Kidney glomerular epithelial cell (primary cell): ENCODE results near the gene C18orf32.
"Not testable (repeated sequence)": the region's sequence is repeated elsewhere in the genome, so short reads cannot be mapped to it uniquely, and the experiment has no call there.

Source experiments
- DNase-seq: peaks from one replicate; lab custom pipeline; 2025; lab: John Stamatoyannopoulos, UW

The C18orf32 gene

DNA sequence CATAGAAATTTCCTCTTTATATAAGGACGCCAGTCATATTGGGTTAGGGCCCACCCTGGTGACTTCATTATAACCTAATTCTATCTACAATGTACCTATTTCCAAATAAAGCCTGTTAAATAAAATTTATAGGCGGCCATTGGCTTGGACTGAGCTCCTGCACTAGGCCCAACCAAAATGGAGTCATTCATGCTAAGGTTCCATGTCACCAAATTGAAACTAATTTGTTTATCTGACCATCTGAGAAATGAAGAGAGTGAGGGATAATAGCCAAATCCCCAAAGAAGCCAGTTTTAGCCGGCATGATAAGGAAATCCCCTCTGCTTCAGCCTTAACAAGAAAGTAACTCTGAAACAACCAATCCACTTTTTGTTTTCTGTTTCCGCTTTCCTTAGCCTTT is 19.4 kb downstream of the C18orf32 start:
- no peak for DNase-seq

DNA sequence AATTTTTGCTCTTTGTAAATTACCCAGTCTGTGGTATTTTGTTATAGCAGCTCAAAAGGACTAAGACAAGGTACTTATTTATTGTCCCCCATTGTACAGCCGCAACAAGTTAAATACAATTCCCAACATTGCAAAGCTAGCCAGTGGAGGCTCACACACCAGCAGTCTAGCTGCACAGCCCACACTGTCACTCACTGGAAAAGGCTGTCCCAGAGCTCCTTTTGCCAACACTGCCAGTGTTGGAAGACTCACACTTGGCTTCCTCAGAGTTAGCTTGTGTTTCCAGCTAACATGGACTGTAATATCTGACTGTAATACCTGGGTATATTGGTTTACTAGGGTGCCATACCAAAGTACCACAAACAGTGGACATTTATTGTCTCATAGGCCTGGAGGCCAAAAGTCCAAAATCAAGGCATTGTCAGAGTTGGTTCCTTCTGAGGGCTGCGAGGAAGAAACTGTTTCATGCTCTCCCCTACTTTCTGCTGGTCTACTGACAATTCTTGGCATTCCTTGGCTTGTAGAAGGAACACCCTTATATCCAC is 19.9 kb downstream of the C18orf32 start:
- DNase-seq, result no peak

DNA sequence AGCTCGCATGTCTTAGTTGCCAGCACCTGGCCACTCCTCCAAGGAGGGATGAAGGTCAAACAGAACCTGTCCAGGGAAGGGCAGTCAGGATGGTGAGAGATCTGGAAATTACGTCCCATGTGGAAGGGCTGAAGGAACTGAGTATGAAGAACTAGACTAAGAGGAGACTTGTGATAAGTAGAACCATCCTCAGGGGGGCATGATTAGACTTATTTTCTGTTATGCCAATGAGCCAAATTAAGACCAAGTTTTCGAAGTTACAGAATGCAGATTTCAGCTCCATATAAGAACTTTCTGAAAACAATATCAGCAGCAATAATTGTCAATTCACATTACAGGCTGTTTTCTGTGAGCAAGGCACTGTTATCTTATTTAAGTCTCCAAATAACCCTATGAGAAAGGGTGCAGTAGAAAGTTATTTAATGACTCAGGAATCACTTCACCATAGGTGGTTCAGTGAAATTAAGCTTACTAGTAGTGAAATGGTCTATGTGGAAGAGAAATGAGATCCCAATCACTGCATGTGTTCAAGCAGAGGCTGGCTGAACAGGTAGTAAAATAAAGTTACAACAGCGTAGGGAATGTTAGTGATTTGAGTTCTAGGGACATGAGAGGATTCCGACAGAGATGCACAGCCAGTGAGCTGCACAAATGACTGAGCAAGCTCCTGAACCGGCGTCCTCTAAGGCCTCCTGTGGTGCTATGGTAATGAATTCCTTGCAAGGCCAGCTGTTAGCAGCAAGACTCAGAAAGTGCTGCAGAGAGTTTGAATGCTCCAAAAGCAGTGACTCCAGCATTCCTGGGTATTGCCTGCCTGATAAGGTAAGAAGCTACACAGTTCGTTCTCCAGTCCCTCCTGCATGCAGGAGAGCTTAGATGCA is 22.1 kb downstream of the C18orf32 start:
- DNase-seq, result no peak

DNA sequence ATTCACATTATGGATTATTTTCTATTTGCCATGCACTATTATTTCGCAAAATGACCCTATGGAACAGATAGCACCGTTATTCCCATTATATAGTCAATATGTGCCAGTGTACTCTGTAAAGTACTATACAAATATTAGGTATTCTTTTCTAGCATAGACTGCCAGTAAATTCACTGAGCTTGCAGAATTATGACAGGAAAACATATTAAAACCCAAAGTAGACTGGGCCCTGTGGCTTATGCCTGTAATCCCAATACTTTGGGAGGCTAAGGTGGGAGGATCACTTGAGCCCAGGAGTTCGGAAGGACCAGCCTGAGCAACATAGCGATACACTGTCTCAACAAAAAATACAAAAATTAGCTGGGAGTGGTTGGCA is 25.4 kb downstream of the C18orf32 start:
- DNase-seq, result no peak

DNA sequence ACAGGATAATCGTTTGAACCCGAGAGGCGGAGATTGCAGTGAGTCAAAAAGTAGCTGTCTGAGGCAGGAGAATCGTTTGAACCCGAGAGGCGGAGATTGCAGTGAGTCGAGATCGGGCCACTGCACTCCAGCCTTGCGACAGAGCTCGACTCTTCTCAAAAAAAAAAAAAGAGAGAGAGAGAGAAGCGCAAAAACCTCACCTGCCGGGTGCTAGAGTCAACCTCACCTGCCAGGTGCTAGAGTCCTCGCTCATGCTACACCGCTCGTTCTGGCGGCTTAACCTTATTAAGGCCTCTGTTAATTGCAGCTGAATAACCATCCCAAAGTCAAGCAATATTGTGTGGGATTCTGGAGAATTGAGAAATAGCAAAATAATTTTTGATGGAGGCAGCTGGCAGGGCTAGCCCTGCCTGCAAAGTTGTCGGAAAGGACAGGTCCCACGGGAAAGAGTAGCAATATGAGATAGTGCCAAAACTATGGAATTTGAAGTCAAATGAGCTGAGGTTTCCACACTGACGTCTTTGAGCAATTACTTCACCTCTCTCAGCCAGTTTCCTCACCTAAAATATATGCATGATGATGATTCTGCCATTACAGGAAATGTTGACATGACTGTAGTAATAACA is 25.9 kb downstream of the C18orf32 start:
- no peak for DNase-seq

DNA sequence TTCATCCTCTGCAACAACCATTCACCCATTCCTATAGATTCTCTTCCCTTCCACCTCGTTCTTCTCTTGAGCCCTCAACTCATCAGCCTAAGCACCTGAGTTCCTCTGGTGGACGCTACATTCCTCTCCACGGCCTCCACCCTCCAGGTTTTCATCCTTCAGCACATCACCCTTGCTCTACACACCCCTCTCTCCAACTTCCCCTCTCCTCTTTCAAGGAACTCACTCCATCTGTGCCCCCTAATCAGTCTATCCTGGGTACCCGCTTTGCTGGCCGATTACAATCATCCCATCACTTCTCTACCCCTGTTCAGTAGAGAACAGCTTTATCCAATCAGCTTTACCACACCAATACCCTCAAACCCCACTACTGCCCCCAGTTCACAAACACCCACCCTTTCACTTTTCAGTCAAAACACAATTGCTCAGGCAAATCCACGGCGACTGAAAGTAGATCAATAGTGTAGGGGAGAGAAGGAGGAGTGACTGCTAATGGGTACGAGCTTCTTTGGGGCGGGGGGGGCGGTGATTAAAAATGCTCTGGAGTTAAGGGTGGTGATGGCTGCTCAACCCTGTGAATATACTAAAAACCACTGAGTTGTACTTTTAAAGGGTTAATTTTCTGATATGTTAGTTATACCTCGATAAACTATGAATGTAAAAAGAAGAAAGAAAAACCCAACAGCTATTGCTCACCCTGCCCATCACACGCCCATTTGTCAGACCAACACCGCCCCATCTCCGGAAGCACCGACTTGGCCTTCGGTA is 27.4 kb downstream of the C18orf32 start:
- peak; percentile 21 for DNase-seq

DNA sequence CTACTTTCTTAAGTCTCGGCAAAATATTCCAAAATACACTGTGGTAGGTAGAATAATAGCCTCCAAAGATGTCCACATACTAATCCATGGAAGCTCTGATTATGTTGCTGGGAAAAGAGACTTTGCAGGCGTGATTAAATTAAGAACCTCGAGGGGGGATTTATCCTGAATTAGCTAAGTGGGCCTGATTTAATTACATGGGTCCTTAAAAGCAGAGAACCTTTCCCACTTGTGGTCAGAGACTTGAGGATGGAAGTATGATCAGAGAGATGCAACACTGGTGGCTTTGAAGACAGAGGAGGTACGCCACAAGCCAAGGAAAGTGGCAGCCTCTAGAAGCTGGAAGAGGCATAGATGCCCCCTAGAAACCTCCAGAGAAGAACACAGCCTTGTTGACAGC is 29.4 kb downstream of the C18orf32 start:
- DNase-seq, result no peak

DNA sequence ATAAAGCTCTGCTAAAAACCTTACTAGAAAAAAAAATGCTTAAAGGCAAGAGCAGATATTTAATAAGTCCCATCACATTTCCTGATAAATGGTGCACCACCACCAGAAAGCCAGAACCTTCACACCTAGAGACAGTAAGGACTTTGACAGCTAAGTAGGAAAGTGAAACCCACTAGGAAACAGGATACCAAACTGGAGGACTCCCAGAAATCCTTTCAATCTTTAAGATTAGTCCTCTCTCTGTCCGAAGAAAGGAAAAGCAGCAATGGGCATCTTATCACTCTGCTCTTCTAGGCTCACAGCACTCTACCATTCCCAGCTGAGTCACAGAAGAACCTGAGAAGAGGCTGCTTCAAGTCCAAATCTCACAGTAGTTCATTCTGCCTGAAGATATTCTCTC is 30.2 kb downstream of the C18orf32 start:
- DNase-seq, result no peak

DNA sequence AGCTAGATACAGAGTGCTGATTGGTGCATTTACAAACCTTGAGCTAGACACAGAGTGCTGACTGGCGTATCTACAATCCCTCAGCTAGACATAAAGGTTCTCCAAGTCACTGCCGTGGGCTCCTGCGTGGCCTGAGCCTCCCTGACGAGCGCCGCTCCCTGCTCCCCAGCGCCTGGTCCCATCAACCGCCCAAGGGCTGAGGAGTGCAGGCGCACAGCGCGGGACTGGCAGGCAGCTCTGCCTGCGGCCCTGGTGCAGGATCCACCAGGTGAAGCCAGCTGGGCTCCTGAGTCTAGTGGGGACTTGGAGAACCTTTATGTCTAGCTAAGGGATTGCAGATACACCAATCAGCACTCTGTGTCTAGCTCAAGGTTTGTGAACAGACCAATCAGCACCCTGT is 34.5 kb downstream of the C18orf32 start:
- DNase-seq, result not testable (repeated sequence)

DNA sequence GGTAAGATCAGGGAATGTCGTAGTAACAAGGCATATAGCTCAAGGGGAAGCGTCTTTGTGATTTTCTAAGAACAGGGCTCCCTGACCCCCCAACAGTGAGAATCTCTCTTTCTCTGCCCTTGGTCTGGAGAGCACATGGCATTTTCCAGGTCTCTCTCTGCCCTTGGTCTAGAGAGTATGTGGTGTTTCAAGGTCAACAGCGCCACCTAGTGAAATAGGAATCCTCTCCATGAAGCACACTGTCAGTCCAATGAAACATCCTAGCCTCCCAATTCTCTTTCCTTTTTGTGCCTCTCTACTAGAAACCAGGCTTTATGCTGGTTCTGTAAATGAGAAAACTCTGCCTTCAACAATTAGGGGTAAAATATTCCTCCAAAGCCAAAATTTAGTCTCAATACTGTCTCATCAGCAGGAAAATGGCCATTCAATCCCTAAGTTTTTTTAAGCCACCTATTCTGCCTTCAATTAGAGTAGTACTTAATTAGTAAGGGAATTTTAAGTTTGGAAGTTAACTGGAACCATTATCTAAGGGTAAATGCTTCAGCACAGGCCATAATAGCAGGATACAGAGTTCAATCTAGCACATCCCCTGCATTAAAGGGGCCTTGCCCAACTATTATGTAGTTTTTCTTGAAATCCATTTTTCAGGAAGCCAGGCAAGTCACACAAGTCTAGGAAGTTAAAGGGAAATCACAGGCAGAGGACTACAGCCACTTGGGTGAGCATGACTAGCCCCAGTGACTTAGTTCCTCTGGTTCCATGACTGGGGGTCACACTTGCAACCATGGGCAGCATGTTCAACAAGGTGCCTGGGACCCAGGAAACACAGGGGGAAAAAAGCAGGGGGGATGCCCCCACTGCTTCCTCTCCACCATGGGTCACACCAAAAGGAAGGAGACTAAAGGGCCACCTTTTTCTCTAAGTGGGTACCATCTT is 39.0 kb downstream of the C18orf32 start:
- no peak for DNase-seq

DNA sequence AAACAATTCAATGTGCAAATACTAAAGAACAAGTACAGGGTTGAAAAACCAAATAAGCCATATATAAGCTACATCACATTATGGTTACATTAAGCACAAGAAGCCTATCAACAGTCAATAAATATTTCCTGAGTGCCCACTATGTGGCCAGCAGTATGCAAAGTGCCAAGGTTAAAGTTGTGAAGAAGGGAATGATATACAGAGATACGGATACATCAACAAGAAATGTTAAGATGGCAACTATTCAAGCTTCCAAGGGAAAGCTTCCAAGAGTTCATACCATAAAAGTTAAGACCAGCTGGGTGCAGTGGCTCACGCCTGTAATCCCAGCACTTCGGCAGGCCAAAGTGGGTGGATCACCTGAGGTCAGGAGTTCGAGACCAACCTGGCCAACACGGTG is 40.6 kb downstream of the C18orf32 start:
- no peak for DNase-seq

DNA sequence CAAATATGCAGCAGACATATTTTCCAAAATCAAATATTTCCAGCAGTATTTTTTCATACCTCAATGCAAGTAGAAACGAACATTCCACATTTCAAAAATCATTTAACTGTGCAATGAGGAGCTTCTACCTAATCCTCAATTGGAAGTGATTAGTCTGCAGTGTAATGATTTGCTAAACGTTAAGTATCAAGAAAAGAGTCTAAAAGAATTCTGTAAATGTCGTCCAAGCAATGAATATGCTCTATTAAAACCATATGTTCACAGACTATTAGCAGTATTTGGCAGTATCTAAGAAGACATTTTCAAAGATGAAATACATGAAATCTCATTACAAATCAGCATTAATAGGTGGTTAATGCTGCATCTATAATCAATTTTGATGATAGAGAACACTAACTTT is 42.5 kb downstream of the C18orf32 start:
- DNase-seq, result no peak

DNA sequence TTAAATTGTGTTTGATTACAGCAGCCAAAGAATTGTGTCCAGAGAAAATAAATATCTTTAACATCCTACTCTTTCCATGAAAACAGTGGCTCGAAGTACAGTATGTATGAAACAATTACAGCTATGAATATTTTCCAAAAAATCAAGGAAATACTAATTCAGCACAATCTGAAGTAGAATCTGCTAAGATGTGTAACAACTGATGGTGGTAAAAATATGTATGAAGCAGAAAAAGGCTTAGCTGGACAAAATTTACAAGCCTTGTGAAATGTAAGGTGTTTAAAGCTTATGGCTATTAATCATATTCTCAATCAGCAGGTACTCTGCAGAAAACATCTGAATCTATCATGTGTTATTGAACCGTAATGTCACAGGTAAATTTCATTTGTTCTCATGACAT is 43.2 kb downstream of the C18orf32 start:
- no peak for DNase-seq

DNA sequence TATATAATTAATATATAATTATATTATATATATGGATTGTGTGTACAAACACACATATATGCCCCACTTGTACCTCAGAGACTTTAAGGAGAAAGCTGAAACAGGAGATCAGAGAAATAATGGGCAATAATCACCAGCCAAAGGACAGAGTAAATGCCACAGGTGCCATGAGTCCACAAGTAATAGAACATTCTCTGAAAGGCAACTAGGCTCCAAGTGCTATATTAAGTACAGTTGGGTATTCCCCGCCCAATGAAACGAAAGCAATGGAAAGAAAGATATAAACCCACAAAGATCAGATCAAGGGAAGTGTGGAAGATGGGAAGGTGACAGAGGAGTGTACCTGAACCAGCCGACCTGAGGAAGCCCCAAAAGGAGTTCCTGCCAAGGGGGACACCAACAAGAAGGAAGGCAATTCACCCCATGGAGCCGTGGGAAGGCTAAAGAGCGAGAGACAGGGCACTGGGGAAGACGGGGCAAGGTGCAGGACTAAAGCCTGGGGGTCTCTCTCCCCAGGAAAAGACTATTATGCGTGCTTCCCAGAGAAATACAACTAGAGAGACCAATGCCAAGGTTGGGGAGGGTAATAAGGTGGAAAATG is 45.6 kb downstream of the C18orf32 start:
- no peak for DNase-seq

DNA sequence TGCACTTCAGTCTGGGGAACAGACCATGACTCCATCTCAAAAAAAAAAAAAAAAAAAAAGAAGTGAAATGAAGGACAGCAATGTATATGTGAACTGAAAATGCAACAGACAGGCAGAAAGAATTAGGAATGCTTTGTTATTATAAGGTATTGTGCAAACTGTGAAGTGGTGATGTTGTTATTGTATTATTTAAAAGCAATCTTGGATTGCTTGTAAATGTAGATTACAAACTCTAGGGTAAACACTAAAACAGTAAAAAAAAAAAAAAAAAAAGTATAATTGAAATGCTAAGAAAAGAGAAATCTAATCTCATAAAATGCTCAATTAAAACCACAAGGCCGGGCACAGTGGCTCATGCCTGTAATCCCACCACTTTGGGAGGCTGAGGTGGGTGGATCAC is 51.9 kb downstream of the C18orf32 start:
- DNase-seq, result no peak

DNA sequence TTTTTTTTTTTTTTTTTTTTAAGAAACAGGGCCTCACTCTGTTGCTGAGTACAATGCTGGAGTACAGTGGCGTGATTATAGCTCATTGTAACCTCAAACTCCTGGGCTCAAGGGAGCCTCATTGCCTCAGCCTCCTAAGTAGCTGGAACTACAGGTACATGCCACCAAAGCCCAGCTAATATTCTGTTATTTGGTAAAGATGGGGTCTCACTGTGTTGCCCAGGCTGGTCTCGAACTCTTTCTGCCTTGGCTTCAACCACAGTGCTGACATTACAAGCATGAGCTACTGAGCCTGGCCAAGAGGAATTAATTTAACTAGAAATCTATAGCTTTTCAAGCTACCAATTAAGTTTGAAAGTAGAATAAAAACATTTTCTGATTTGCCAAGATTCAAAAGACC is 54.4 kb downstream of the C18orf32 start:
- DNase-seq, result no peak

DNA sequence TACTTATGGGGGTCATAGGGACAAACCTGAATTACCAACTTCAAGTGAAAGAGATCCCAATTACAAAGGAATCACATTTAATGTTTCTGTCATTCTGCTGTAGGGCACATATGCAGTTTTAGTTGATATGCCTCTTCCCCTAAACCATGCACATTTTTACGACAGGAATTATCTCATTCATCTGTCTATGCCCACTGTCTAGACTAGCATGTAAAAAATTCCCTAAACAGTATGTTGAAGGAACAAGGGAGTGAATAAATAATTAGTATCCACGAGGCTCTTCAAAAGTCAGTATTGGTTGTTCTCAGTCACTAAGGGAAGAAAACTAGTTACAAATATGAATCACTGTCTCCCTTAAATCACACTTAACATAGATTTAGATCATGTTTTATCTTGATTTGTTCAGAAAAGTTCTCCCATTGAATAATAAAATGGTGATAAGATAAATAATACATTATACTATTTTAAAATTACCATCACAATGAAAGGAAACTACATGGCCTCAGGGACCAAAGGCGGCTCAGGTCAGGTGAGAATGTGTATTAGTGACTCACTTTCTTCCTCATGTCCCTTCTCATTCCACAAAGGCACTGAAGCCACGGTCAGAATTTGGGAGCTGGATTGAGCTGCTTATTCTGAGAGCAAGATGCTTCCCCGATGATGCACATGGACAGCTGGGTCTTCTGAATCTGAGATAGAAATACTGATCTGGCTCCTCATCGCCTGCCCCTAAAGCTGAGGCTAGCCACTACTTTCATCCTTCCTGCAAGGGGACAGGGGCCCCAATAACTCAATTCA is 55.7 kb downstream of the C18orf32 start:
- DNase-seq, result no peak
